K562 (cell line): ENCODE results near the gene ANKRD12. TPM values are rescaled to one million over a fixed set of nuclear protein-coding genes. Genes with fewer than 3 reads are reported as not detected.

Experiments used
- ATAC-seq: fragments of 200-7000 bp; cut with Tn5 transposase; 3 replicates; pipeline ENCODE4 v1.9.1; 2020; ENCODE audit warnings: moderate library complexity
- BruUV-seq: library from RNA; stranded (reverse); fragments of 400-500 nt; replicated peaks from 2 replicates; lab custom pipeline; 2021; lab: Mats Ljungman, UMichigan
- CTCF ChIA-PET: fragments of 300-600 bp; formaldehyde crosslinking; extraction: SDS; loops from one replicate; lab custom pipeline; 2021; ENCODE audit warnings: low intra/inter-chr PET ratio; lab: Yijun Ruan, JAX
- POLR2A ChIA-PET: fragments of 300-600, 350-650 bp; sonication (Branson Sonifier 250); formaldehyde crosslinking; extraction: SDS; loops from one replicate; lab custom pipeline; 2021; ENCODE audit warnings: antibody characterized with exemption, inconsistent platforms; lab: Yijun Ruan, JAX
- DNase-seq, 4 experiments: peaks; one replicate each; pipeline versions ENCODE4 v3.0.0 to v3.0.0-alpha.2; 2011 to 2018; ENCODE audit warnings: low spot score in 3 of 4, mixed read lengths in 3 of 4; ENCODE audit errors: extremely low read depth in 1 of 4
- FAIRE-seq: peaks from 2 replicates; lab custom pipeline; 2011; peaks lifted over from hg19 to GRCh38; lab: Jason Lieb, UNC
- H2AFZ ChIP-seq: 2 replicates; pipeline ENCODE4 v1.6.0; 2011; ENCODE audit warnings: low read depth, low read length, control low read depth, inconsistent platforms
- H3K27ac ChIP-seq: fragments of 200-600 bp; 3 replicates; pipeline ENCODE4 v1.8.0; 2011; ENCODE audit warnings: low read depth, mild to moderate bottlenecking, control low read depth, inconsistent platforms, low read length, moderate library complexity, mixed read lengths; ENCODE audit errors: extremely low read depth
- H3K27me3 ChIP-seq, 2 experiments: fragments of 300-600 bp in 1 of 2; 2 replicates in 1 of 2; 3 replicates in 1 of 2; pipeline versions ENCODE4 v1.6.0 to v1.8.0; 2011; ENCODE audit warnings: inconsistent platforms in 2 of 2, low read length in 2 of 2, mild to moderate bottlenecking in 1 of 2, mixed read lengths in 1 of 2, moderate library complexity in 1 of 2; ENCODE audit not compliant: control insufficient read depth in 2 of 2, insufficient read depth in 2 of 2
- H3K36me3 ChIP-seq: fragments of 300-600 bp; 3 replicates; pipeline ENCODE4 v1.8.0; 2011; ENCODE audit warnings: mild to moderate bottlenecking, low read length, inconsistent platforms; ENCODE audit not compliant: control insufficient read depth, insufficient read depth
- H3K4me1 ChIP-seq, 2 experiments: fragments of 200-600 bp in 1 of 2; replicated peaks in 1 of 2; 2 replicates in 1 of 2; 3 replicates in 1 of 2; pipeline versions ENCODE4 v1.5.1 to v1.8.0; 2011; ENCODE audit warnings: inconsistent platforms in 2 of 2, low read length in 2 of 2, mild to moderate bottlenecking in 1 of 2, mixed read lengths in 1 of 2, moderate library complexity in 1 of 2; ENCODE audit not compliant: control insufficient read depth in 2 of 2, insufficient read depth in 2 of 2
- H3K4me2 ChIP-seq: 2 replicates; pipeline ENCODE4 v1.6.1; 2011; ENCODE audit warnings: low read length, control low read depth, inconsistent platforms, mixed read lengths; ENCODE audit not compliant: insufficient read depth
- H3K4me3 ChIP-seq: fragments of 200-600 bp; sonication (generic), shearing (Covaris generic); 2 replicates; pipeline ENCODE4 v1.5.1; 2016; ENCODE audit warnings: control low read depth, inconsistent platforms
- H3K79me2 ChIP-seq: fragments of 200-600 bp; 3 replicates; pipeline ENCODE4 v1.8.0; 2011; ENCODE audit warnings: low read length, inconsistent platforms; ENCODE audit not compliant: control insufficient read depth, insufficient read depth
- H3K9ac ChIP-seq, 2 experiments: 2 replicates each; pipeline versions ENCODE4 v1.6.0 to v1.6.1; 2011; ENCODE audit warnings: low read depth in 2 of 2, low read length in 2 of 2, control low read depth in 1 of 2, inconsistent platforms in 1 of 2, mild to moderate bottlenecking in 1 of 2, mixed read lengths in 1 of 2; ENCODE audit not compliant: insufficient read depth in 1 of 2
- H3K9me1 ChIP-seq: one replicate; pipeline ENCODE4 v1.6.0; 2011; ENCODE audit warnings: inconsistent platforms, mild to moderate bottlenecking, low read length, moderate library complexity; ENCODE audit not compliant: control insufficient read depth, insufficient read depth
- H3K9me3 ChIP-seq: replicated peaks from 2 replicates; pipeline ENCODE4 v1.5.1; 2011; ENCODE audit warnings: low read depth, low read length, inconsistent platforms; ENCODE audit not compliant: control insufficient read depth, insufficient read depth
- H4K20me1 ChIP-seq: replicated peaks from 2 replicates; pipeline ENCODE4 v1.6.1; 2011; ENCODE audit warnings: low read length, inconsistent platforms, mixed read lengths; ENCODE audit not compliant: control insufficient read depth, insufficient read depth
- ATF3 ChIP-seq, 2 experiments: fragments of 450-650 bp in 1 of 2; sonication (generic) in 1 of 2; formaldehyde crosslinking in 1 of 2; IDR thresholded peaks in 1 of 2; conservative IDR thresholded peaks in 1 of 2; 2 replicates each; pipeline versions ENCODE4 v1.6.1 to v1.8.1; 2016 to 2023; ENCODE audit warnings: mild to moderate bottlenecking in 2 of 2, moderate library complexity in 2 of 2, inconsistent platforms in 1 of 2, missing genetic modification reagents in 1 of 2
- CBFA2T2 ChIP-seq: fragments of 450-650 bp; conservative IDR thresholded peaks from 2 replicates; pipeline ENCODE4 v1.6.1; 2017; ENCODE audit warnings: mild to moderate bottlenecking
- DACH1 ChIP-seq: fragments of 450-650 bp; IDR thresholded peaks from 2 replicates; pipeline ENCODE4 v1.6.1; 2018; ENCODE audit not compliant: partially characterized antibody
- LCOR ChIP-seq: sonication (generic); formaldehyde crosslinking; IDR thresholded peaks from 2 replicates; pipeline ENCODE4 v1.8.0; 2022; ENCODE audit warnings: mild to moderate bottlenecking, missing genetic modification reagents
- POLR2AphosphoS5 ChIP-seq: IDR thresholded peaks from 2 replicates; pipeline ENCODE4 v1.6.1; 2011; ENCODE audit warnings: mild to moderate bottlenecking, low read depth, low read length, moderate library complexity; ENCODE audit not compliant: control insufficient read depth, insufficient read depth
- TRIM24 ChIP-seq, 2 experiments: fragments of 450-650 bp; IDR thresholded peaks; 2 replicates each; pipeline ENCODE4 v1.6.1; 2016
- TRIM28 ChIP-seq: fragments of 450-650 bp; IDR thresholded peaks from 2 replicates; pipeline ENCODE4 v1.6.1; 2017
- ZEB2 ChIP-seq: fragments of 450-650 bp; IDR thresholded peaks from 2 replicates; pipeline ENCODE4 v1.6.1; 2016
- ZNF280A ChIP-seq: fragments of 450-650 bp; IDR thresholded peaks from 2 replicates; pipeline ENCODE4 v1.6.1; 2018; ENCODE audit warnings: mild to moderate bottlenecking, low read depth; ENCODE audit not compliant: partially characterized antibody
- WGBS: fragments of 100-300 bp; shearing (Covaris generic); methylation state at CpG from one replicate; pipeline ENCODE4 v1.1.6; 2016; ENCODE audit warnings: low coverage, mixed read lengths; ENCODE audit not compliant: insufficient coverage; ENCODE audit errors: missing lambda C conversion rate; 5-methylcytosine and 5-hydroxymethylcytosine counted together
- in situ Hi-C: fragments of 300-500 bp; cut with MboI; formaldehyde crosslinking; loops from 4 replicates; pipeline ENCODE4 v1.15.0; 2018; ENCODE audit warnings: inconsistent platforms, mixed read lengths
- intact Hi-C: fragments of 100-400 bp; cut with micrococcal nuclease; formaldehyde crosslinking; loops from 2 replicates; pipeline ENCODE4 v1.14.2; 2022
- polyA plus RNA-seq, 8 experiments: library from polyadenylated mRNA; depleted of rRNA in 4 of 8; stranded (reverse) in 5 of 8; unstranded in 3 of 8; fragments of >200 nt; fragmentation: Nextera tagmentation in 2 of 8; fragmentation: Illumina TruSeq in 1 of 8; extraction: Ambion mirVana in 2 of 8; extraction: Trizol in 1 of 8; gene quantifications; 2 replicates each; pipeline versions ENCODE4 v1.2.1 to v1.2.3, GENCODE V29; 2011 to 2014; ENCODE audit warnings: inconsistent platforms in 1 of 8, missing spikeins in 1 of 8
- total RNA-seq, 7 experiments: library from RNA; depleted of rRNA in 6 of 7; stranded (reverse); fragments of >200 nt in 6 of 7; fragmentation: Illumina TruSeq in 2 of 7; extraction: Trizol in 2 of 7; gene quantifications; 2 replicates each; pipeline versions ENCODE4 v1.2.1 to v1.2.3, GENCODE V29; 2011 to 2021; ENCODE audit warnings: low replicate concordance in 1 of 7

The ANKRD12 gene
- total and polyA plus RNA-seq, 9 of the 15 experiments (the other 6 are each of a cell fraction or from before 2014, with no cell fraction given): 6.6 to 28.2 (median 16.0) TPM

- TF ChIP-seq POLR2AphosphoS5: no peak
Measured at GRCh38 chr18:9297007-9297393, 160.4 kb downstream of the ANKRD12 start (continued).

GRCh38 chr18:9304388-9305070 lies 167.9 kb downstream of the ANKRD12 start:
- no peak for ATAC-seq
- H3K4me3 ChIP-seq: no peak overlapping the region
- H3K9ac ChIP-seq: no peak overlapping the region
- TF ChIP-seq ZNF280A (peak; percentile 50), LCOR (no peak), CBFA2T2 (0 out of 2 replicates have a peak, but pooled peaks have one; percentile 6), TRIM24 (IDR thresholded peaks at IDR 0.05) (0 out of 4 replicates have a peak, but pooled peaks of 1 of the 2 experiments have one; percentile 32), ATF3 (IDR thresholded peaks at IDR 0.05) (peak; percentile 18; the same call in 1 of the 2 replicates), ATF3 (CRISPR knock-in tag; conservative IDR thresholded peaks at IDR 0.05) (no peak), DACH1 (no peak), ZEB2 (peak; percentile 40; the same call in 1 of the 2 replicates), TRIM28 (0 out of 2 replicates have a peak, but pooled peaks have one; percentile 50)
- TF ChIP-seq, all 486 proteins: peak for 6
- no peak for DNase-seq
- Histone ChIP-seq H3K9me3 (0 out of 2 replicates have a peak, but pooled peaks cover 2% of the 10 kb centered on the region), H3K79me2 (no peaks in the 10 kb centered on the region), H3K36me3 (no peaks in the 10 kb centered on the region), H3K4me1 (no peaks in the 10 kb centered on the region), H4K20me1 (no peaks in the 10 kb centered on the region), H2AFZ (no peak overlapping the region), H3K4me2 (no peak overlapping the region), H3K9me1 (no peaks in the 10 kb centered on the region), H3K27me3 (no peaks in the 10 kb centered on the region), H3K27ac (no peak overlapping the region)
- CTCF ChIA-PET: no interaction called here
- BruUV-seq: no TSS peak
- FAIRE-seq: no peak
- in situ Hi-C loops (no loop called here), intact Hi-C loops (no loop called here)
- 41% methylated on average over 6 of the region's 6 CpGs for WGBS
- POLR2A ChIA-PET: no interaction called here
